Endothelial cell (in vitro differentiated cells): ENCODE results near the gene PTPN12. TPM values are rescaled to one million over a fixed set of nuclear protein-coding genes. Genes with fewer than 3 reads are reported as not detected.

Experiments
- DNase-seq: peaks from one replicate; pipeline ENCODE4 v3.0.0; 2021; ENCODE audit warnings: low spot score
- H3K27ac Mint-ChIP-seq: one replicate; pipeline ENCODE4 v1.8.0; 2021; ENCODE audit warnings: mixed read lengths, inconsistent platforms; ENCODE audit not compliant: unreplicated experiment
- H3K27me3 Mint-ChIP-seq: one replicate; pipeline ENCODE4 v1.8.0; 2021; ENCODE audit warnings: mild to moderate bottlenecking, moderate library complexity, mixed read lengths, inconsistent platforms; ENCODE audit not compliant: unreplicated experiment
- H3K36me3 Mint-ChIP-seq: one replicate; pipeline ENCODE4 v1.8.0; 2021; ENCODE audit warnings: mild to moderate bottlenecking, low read depth, mixed read lengths, inconsistent platforms; ENCODE audit not compliant: unreplicated experiment
- H3K4me1 Mint-ChIP-seq: one replicate; pipeline ENCODE4 v1.8.0; 2021; ENCODE audit warnings: mild to moderate bottlenecking, mixed read lengths, inconsistent platforms; ENCODE audit not compliant: unreplicated experiment
- H3K4me3 Mint-ChIP-seq: one replicate; pipeline ENCODE4 v1.8.0; 2021; ENCODE audit warnings: mild to moderate bottlenecking, mixed read lengths, inconsistent platforms; ENCODE audit not compliant: unreplicated experiment
- H3K9me3 Mint-ChIP-seq: one replicate; pipeline ENCODE4 v1.8.0; 2021; ENCODE audit warnings: mixed read lengths, inconsistent platforms; ENCODE audit not compliant: unreplicated experiment
- total RNA-seq: library from RNA; stranded (reverse); fragmentation: NEBNext Ultra II Directional; extraction: Animal tissue kit (Norgen Biotek cat#: 25700); gene quantifications from one replicate; pipeline ENCODE4 v1.2.1, GENCODE V29; 2021; ENCODE audit not compliant: unreplicated experiment
- TF ChIP-seq, protein P1 (sequence below): fragments of 200-600 bp; sonication (generic); IDR thresholded peaks from one replicate; pipeline ENCODE4 v1.5.0; 2021; ENCODE audit warnings: antibody characterized with exemption; ENCODE audit not compliant: unreplicated experiment

PTPN12 gene
- total RNA-seq, 1 donor from 2014 or later: 186 TPM

DNA sequence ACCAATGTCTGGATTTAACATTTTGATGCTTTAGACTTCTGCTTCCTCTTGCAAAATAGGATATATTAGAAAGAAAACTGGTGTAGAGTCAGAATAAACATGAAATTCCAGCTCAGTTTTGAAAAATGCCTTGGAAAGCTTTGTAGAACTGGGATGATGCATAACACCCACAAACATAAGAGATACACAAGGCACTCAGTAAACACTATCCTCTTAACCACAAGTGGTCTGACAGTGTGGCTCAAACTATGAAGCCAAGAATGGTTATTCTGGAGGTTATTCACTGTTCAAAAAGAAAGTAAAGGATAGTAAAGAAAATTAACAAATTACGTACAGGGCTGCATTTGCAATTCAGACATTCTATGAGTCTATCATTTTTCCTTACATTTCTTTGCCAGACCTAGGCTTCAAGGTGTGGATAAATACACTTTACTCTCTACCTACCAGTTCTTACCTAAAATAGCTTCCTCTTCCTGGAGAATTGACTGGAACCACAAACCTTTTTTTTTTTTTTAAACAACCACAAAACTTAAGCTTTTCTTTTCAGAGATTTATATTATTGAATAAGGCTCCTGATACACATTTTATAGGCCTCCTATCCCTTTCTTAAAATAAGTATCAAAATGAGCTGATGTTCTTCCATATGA lies 150.1 kb downstream of the PTPN12 start:
- Mint-ChIP-seq H3K27ac (no peak overlapping the region), H3K4me3 (no peak overlapping the region), H3K9me3 (no peaks in the 10 kb centered on the region), H3K27me3 (peaks cover 4% of the 10 kb centered on the region), H3K36me3 (no peaks in the 10 kb centered on the region), H3K4me1 (peaks cover 16% of the 10 kb centered on the region)
- TF ChIP-seq, protein P1, sequence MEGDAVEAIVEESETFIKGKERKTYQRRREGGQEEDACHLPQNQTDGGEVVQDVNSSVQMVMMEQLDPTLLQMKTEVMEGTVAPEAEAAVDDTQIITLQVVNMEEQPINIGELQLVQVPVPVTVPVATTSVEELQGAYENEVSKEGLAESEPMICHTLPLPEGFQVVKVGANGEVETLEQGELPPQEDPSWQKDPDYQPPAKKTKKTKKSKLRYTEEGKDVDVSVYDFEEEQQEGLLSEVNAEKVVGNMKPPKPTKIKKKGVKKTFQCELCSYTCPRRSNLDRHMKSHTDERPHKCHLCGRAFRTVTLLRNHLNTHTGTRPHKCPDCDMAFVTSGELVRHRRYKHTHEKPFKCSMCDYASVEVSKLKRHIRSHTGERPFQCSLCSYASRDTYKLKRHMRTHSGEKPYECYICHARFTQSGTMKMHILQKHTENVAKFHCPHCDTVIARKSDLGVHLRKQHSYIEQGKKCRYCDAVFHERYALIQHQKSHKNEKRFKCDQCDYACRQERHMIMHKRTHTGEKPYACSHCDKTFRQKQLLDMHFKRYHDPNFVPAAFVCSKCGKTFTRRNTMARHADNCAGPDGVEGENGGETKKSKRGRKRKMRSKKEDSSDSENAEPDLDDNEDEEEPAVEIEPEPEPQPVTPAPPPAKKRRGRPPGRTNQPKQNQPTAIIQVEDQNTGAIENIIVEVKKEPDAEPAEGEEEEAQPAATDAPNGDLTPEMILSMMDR: no peak
- DNase-seq: no peak

DNA sequence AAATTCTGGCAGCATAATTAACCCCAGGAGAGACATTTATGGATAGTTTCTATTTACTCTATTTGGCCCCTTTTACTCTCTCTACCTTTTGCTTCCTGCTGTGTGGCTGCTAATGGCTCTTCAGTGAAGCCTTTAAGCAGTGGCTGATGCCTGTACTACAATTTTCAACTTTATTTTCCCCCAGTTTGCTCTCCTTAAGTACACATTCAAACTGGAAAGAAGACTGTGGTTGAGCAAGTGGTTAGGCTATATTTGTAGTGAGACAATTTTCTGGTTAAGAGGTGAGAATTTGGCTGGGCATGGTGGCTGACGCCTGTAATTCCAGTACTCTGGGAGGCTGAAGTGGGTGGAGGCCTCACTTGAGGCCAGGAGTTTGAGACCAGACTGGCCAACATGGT lies 150.7 kb downstream of the PTPN12 start:
- TF ChIP-seq, protein P1: no peak
- no peaks in the 10 kb centered on the region for H3K9me3 Mint-ChIP-seq
- no peaks in the 10 kb centered on the region for H3K36me3 Mint-ChIP-seq
- H3K4me3 Mint-ChIP-seq: no peak overlapping the region
- H3K4me1 Mint-ChIP-seq: peaks cover 18% of the 10 kb centered on the region
- no peak for DNase-seq
- H3K27ac Mint-ChIP-seq: no peak overlapping the region
- peaks cover 4% of the 10 kb centered on the region for H3K27me3 Mint-ChIP-seq

Other genes starting within 250 kb of the PTPN12 start
- gene GSAP, start 120.9 kb upstream of the PTPN12 start, total RNA-seq: 1.9 TPM
- gene RSBN1L, start 159.2 kb downstream of the PTPN12 start, total RNA-seq: 17.2 TPM